NCI-H460 (cell line): ENCODE data around the gene PTK6. TPM values are rescaled to one million over a fixed set of nuclear protein-coding genes. Genes with fewer than 3 reads are reported as not detected.
A peak's percentile ranks its signal among the peaks of the same experiment; 100 is the strongest.
"Not testable (repeated sequence)": the region's sequence is repeated elsewhere in the genome, so short reads cannot be mapped to it uniquely, and the experiment has no call there.

ENCODE experiments used
- DNase-seq: peaks from one replicate; pipeline ENCODE4 v3.0.0-alpha.2; 2016; ENCODE audit warnings: low read depth; ENCODE audit errors: extremely low read depth
- total RNA-seq: library from RNA; depleted of rRNA; stranded (reverse); fragments of >200 nt; shearing (Covaris generic); gene quantifications from 2 replicates; pipeline ENCODE4 v1.2.3, GENCODE V29; 2014

The PTK6 gene
- total RNA-seq, 1 experiment from 2014 or later = 2.2 TPM

- DNase-seq = not testable (repeated sequence)
Measured at GRCh38 chr20:63559485-63560332, 22.5 kb upstream of the PTK6 start.

- DNase-seq = no peak
Measured at GRCh38 chr20:63558804-63559484, 21.8 kb upstream of the PTK6 start.

DNA sequence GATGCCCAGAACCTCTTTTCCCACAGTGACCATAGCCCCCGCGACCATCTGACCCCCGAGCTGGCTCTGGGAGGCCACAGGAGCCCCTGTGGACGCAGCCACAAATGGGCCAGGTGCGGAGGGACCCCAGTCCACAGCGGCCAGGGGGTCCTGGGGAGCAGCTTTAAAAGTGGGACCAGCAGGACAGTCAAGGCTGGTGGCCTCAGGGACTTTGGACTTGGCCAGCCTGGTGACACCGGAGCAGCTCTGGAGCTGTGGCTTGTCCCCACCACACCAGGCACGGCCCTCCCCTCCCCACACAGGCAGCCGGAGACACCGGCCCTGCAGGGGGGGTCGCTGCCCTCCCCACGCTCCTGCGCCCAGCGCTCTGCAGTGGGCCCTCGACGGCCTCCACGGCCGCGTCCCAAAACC lies 20.3 kb upstream of the PTK6 start:
- DNase-seq = no peak

- no peak for DNase-seq
Measured at GRCh38 chr20:63556873-63557478, 19.8 kb upstream of the PTK6 start.

GRCh38 chr20:63555661-63556381 lies 18.6 kb upstream of the PTK6 start:
- no peak for DNase-seq

DNA sequence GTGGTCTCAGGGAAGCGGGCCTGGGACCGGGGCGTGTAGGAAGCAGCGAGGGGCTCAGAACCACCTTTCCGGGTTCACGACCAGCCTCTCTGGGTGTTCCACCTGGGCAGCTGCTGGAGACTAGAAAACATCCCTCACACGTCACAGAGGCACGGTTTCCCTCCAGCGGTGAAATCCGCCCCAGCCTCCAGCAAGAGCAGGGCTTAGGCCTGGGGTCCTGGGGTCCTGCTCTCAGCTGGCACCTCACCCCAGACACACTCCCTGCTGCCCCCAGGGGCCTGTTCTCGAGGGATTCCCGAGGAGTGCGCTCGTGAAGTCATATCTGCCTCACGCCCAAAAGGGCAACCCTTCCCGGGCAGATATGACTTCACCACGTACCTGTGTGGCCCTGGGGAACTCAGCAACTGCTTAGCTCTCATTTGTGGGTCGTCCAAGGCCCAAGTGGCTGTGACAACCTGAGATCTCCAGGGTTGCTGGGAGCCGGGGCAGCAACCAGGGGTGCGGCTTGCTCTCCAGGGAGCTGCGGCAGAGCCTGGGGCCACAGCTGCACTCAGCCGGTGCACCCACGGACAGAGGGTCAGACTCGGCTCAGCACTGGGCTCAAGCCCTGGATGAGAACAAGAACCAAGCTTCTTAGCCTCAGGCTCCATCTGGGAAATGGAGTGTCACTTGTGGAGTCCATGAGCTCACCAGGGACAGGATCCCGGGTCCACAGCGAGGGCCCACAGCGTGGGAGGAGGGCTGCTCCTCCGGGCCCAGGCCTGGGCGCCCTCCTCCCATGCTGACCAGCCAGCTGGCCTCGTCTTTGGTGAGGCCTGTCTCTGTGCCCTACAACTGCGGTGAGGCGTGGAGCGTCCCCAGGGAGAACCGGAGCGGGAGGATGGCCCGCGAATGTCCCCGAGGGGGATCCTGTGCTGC lies 17.4 kb upstream of the PTK6 start:
- no peak for DNase-seq

DNA sequence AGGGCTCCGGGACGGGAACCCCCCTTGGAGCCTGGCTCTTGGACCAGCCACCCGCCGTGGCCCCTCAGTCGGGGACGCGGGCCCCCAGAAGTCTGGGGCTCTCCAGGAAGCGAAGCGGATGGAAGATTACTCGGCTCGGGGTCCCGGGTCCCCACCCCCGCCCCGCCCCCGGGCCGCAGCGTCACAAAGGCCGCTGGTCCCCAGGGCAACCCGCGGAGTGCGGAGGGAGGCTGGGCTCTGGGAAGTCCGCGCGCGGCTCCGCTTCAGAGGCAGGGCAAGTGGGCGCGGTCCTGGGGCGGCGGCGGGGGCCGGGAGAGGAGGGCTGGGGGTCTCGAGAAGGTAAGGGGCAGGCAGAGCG lies 16.7 kb upstream of the PTK6 start, which contains the start of gene FNDC11:
Gene FNDC11 (plus strand): TSS at position 227 of the 358 bp plus-strand sequence. CDS start 1,505 bp downstream, outside the sequence.
- DNase-seq = no peak

DNA sequence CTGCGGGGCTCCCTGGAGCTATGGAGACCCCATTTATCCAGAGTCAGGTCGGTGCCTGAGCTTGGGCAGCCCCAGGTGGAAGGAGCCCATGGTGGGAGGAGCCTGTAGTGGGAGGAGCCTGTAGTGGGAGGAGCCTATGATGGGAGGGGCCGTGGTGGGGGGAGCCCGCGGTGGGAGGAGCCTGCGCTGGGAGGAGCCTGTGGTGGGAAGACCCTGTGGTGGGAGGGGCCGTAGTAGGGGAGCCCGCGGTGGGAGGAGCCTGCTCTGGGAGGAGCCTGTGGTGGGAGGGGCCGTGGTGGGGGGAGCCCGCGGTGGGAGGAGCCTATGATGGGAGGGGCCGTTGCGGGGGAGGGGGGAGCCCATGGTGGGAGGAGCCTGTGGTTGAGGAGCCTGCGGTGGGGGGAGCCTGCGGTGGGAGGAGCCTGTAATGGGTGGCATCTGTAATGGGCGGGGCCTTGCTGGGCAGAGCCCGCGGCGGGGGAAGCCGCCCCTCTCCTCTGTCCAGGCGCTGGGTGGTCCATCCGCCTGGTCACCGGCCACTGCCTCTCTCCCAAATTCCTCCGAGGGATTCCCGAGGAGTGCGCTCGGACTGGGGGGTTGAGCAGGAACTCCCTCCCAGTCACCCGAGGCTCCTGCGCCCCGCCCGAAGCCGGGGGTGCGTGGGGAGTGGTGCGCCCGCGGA lies 16.2 kb upstream of the PTK6 start:
- peak; percentile 74 for DNase-seq

DNA sequence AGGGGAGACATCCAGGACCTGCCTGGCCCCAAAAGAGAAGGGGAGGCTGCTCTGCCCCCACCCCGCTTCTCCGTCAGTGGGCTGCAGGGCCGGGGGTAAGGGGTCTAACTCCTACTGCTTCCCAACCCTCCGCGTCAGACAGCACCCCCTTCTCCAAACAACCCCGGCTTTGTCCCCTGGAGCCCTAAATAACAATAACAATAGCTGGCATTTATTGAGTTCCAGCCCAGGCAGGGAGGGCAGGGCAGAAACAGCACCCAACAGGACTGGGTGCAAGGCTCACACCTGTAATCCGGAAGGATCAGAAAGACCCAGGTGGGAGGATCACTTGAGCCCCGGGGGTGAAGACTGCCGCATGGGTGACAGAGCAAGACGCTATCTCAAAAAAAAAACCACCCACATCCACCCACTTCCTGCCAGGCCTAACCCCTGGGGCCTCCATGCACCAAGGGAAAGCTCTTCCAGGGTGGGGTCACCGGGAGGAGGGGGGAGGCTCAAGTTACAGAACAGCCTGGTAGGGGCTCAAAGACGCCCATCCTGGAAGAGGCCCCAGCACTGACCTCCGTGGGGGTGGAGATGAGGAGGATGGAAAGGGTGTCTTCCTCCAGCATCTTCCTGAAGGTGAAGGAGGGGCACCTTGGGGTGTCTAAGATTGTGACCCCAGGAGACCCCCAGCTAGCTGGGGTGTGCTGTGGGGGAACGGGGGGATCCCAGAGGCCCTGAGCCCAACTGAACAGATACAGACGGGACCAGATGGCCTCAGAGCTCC lies 15.5 kb upstream of the PTK6 start:
- DNase-seq = no peak

DNA sequence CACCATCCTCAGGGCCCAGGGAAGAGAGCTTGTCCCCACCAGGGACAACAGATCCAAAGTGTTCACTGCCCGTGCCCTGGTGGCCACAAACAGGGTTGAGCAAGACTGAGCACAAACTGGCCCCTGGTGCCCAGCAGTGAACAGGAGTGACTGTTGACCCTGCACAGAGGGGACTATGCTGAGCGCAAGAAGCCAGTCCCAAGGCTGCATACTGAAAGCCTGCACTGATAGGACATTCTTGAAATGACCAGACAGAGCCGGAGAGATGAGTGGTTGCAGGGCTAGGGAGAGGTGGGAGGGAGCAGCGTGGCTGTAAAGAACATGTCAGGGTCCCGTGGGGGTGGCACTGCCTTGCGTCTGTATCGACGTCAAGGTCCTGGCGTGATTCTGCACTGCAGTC lies 13.9 kb upstream of the PTK6 start:
- no peak for DNase-seq

DNA sequence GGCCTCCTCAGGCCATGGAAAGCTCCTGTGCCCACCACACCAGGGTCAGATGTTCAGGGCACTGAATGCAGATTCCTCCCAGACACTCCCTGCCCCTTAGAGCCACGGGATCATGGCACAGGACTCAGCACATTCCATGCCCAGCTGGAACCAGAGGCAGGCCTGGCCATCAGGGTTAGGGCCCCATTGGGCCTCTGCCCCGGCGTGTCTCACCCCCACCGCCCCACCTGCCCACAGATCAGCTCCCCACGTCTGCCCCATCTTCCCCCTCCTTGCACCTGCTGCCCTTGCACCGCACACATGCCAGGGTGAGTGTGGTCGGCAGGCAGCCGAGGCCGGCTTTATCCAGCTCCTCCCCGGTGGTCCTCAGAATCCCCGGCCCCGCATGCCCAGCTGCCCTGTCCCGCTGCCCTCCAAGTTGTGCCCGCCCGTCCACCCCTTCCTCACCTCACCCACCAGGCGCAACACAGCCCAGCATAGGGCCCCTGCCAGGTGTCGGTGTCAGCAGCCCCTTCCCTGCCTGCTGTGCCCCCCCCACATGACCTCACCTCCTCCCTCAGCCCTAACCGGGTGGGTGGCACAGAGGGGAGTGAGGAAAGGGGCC lies 12.6 kb upstream of the PTK6 start:
- no peak for DNase-seq

DNA sequence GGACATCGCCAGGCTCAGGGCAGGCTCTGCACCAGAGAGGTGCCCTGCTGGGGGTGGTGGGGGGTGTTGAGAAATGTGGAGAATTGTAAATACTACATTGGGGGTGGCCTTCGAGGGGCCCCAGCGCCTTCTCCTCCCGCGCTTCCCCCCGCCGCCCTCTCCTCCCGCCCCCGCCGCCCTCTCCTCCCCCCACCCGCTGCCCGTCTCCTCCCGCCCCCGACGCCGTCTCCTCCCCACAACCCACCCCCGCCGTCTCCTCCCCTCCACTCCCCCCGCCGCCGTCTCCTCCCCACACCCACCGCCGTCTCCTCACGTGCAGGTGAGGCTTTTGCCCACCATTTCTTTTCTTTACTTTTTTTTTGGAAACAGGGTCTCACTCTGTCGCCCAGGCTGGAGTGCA lies 11.8 kb upstream of the PTK6 start:
- DNase-seq = no peak

DNA sequence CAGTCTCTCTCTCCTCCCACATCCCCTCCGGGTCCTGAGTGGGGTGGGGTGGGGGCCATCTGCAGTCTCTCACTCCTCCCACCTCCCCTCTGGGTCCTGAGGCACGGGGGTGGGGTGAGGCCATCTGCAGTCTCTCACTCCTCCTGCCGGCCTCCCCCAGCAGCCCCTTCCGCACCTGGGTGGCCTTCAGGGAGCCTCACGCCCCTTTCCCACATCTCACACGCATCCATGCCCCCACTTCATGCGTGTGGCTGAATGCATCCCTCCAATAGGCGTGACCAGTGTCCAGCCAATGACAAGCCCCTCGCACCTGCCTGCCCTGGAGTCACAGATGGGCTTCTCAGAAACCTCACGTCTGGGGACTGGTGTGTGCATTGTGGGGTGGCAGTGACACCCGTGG lies 11.4 kb upstream of the PTK6 start:
- DNase-seq = no peak

DNA sequence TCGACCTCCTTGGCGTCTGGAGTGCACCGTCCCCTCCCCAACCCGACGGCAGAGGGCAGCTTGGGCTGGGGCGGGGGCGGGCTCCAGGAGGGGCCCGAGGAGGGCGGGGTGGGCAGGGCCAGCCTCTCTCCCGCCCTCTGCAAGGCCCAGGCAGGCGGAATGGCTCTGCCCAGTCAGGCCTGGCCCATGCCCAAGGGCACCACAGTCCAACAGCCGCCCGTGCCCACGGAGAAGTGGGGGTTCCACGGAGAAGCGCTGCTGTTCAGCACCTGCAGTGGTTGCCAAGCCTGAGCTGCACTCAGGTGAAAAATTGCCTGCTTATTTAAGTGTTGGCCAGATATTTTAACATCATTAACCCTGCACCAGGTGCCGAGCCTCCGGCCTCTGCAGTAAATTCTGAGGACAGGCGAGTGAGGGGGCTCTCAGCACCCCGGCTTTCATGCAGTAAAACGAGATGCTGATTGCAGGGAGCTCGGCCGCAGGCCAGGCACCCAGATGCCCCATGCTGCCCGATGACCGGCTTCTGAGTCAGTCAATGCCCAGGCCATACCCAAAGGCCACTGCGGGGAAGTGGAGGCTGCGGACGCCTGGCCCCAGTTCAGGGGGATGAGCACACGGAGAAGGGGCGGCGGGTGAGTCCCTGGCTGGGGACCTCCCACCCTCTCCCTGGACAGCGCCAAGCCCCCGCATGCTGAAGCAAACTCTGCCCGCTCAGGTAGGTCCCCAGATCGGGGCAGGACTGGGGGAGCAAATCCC lies 10.7 kb upstream of the PTK6 start, which contains the start of gene SRMS:
Gene SRMS (minus strand): TSS at position 25 of the 756 bp plus-strand sequence. CDS start 286 bp downstream, outside the sequence.
- DNase-seq = no peak

GRCh38 chr20:63546956-63547724 lies 10.0 kb upstream of the PTK6 start:
- no peak for DNase-seq

DNA sequence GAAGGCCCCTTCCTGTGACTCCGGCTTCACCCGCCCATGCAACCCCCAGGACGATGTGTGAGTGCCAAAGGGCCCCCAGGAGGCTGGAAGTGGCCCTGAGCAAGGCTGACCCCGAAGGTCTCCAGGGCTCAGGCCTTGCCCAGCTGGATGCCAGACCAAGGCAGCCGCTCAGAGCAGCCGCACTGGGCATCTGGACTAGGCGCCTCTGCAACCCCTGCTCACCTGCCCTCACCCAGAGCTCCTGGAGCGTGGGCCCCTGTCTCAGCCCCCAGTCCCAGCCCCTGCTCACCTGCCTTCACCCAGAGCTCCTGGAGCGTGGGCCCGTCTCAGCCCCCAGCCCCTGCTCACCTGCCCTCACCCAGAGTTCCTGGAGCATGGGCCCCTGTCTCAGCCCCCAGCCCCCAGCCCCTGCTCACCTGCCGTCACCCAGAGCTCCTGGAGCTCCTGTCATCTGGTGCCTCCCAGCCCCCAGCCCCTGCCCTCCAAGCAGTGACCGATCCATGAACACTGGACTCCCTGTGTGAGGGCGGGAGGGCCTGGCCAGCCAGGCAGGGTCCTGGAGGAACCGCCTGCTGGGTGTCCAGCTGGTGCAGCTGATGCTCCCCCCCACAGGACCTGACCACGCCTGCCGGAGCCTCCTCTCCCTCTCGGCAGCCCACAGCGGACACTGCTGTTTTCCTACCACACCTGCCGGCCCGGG lies 9.2 kb upstream of the PTK6 start:
- no peak for DNase-seq
